Fibroblast of lung (primary cell): ENCODE results near the gene TRPM7.

Experiments used
- CTCF ChIP-seq, 2 donors: IDR thresholded peaks in 1 of 2; conservative IDR thresholded peaks in 1 of 2; 1 replicate in 1 of 2; 2 replicates in 1 of 2; pipeline ENCODE4 v1.5.1; 2011 to 2012; ENCODE audit warnings: low read length in 2 of 2, control low read depth in 1 of 2, inconsistent platforms in 1 of 2, low read depth in 1 of 2, mild to moderate bottlenecking in 1 of 2
- EZH2 ChIP-seq: IDR thresholded peaks from 2 replicates; pipeline ENCODE4 v1.5.1; 2012; ENCODE audit warnings: low read length, control low read depth, mild to moderate bottlenecking; ENCODE audit errors: missing control alignments

GRCh38 chr15:50676799-50677483 lies 9.7 kb downstream of the TRPM7 start:
- no peak for TF ChIP-seq CTCF (conservative IDR thresholded peaks at IDR 0.05 in 1 of 2, IDR thresholded peaks at IDR 0.05 in 1 of 2; ENCODE audit: low read depth in 1 of 2, low read length in 2 of 2)
- TF ChIP-seq EZH2 = no peak
